ENCODE data around the gene GRIK3.

DNA sequence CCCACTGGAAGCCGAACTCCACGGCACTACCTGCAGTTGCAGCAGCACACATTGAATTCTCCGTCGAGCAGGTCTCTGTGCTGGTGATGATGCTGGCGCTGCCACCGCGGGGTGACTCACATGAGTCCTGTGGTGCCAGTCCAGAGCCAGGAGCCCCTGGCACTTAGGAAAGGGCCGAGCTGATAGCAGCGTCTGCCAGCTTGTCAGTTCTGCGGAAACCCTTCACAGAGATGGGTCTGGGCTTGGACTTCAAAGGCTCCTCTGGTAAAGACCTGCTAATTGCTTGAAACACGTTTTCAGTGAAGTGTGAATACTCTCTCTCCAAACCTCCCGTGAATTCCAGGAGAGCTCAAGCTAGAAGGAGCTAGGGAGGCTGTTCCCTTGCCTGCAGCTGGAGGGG lies 92.2 kb downstream of the GRIK3 start:
- TF ChIP-seq, protein P1, sequence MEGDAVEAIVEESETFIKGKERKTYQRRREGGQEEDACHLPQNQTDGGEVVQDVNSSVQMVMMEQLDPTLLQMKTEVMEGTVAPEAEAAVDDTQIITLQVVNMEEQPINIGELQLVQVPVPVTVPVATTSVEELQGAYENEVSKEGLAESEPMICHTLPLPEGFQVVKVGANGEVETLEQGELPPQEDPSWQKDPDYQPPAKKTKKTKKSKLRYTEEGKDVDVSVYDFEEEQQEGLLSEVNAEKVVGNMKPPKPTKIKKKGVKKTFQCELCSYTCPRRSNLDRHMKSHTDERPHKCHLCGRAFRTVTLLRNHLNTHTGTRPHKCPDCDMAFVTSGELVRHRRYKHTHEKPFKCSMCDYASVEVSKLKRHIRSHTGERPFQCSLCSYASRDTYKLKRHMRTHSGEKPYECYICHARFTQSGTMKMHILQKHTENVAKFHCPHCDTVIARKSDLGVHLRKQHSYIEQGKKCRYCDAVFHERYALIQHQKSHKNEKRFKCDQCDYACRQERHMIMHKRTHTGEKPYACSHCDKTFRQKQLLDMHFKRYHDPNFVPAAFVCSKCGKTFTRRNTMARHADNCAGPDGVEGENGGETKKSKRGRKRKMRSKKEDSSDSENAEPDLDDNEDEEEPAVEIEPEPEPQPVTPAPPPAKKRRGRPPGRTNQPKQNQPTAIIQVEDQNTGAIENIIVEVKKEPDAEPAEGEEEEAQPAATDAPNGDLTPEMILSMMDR (conservative IDR thresholded peaks at IDR 0.05; ENCODE audit: low read length): no peak
- no peak for TF ChIP-seq EZH2phosphoT487 (IDR thresholded peaks at IDR 0.05; ENCODE audit: borderline replicate concordance)

All from Loucy (cell line).